ENCODE measurements around the gene CLEC4E.

Gene CLEC4E

DNA sequence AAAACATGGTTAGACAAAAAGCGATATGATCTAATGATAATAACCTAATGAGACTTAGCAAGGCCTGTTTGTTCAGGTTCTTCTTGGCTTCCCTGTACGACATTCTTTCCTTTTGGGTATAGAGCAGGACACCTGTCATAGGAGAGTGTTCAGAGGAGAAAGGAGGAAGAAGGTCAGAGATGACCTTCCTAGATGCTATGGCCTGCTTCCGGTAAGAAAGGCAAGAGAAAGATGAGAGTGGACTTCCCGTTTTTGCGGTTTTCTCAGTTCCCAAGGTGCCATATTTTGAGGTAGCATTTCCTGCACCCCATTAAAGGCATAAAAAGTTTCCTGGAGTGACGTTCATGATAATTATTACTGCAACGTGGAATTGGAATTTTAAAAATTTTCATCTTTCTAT lies 8.7 kb downstream of the CLEC4E start:
- H3K27ac ChIP-seq (ENCODE audit: low read length), result no peak overlapping the region
- no peaks in the 10 kb centered on the region for H3K9me3 ChIP-seq (ENCODE audit: control insufficient read depth, low read depth, low read length)
- H3K27me3 ChIP-seq (ENCODE audit: control insufficient read depth, insufficient read depth, low read length), result no peaks in the 10 kb centered on the region

DNA sequence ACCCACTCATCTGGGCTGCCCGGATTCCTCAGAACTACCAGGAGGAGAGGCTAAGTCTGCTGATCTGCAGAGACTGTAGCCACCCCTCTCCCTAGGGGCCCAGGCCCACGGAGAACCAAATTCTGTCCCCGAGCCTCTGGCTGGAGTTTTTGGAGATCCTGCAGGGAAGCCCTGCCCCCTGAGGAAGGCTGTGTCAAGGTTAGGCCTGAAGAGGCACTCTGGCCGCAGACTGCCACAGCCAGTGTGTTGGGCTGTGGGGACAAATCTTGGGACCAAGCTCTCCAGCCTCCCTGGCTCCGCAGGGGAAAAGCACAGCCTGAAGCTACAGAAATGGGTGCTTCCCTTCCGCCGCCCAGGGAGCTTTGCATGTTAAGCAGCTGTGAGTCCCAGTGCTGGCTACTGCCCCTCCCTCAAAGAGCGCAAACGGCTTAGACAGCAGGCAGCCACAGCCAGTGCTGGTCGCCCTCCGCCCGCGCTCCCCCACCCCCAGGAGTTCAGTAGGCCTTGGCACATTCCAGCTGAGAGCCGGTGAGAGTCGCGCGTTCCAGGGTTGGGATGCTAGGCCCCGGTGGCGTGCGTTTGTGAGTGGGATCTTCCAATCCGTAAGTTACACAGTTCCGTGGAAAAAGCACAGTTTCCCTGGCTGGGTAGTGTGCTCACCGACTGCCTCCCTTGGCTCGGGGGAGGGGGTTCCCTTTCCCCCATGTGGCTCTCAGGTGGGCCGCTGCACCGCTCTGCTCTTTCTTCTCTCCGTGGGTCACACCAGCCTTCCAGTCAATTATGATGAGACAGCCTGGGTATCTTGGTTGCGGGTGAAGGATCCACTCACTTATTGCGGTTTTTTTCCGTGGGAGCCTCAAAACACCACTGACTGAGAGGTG lies 13.2 kb downstream of the CLEC4E start:
- H3K27me3 ChIP-seq (ENCODE audit: control insufficient read depth, insufficient read depth, low read length), result no peaks in the 10 kb centered on the region
- H3K4me3 ChIP-seq (ENCODE audit: low read length), result no peak overlapping the region
- H3K9me3 ChIP-seq (ENCODE audit: control insufficient read depth, low read depth, low read length), result no peaks in the 10 kb centered on the region
- no peaks in the 10 kb centered on the region for H3K36me3 ChIP-seq (ENCODE audit: control insufficient read depth, low read depth, low read length)
- no peak overlapping the region for H3K9ac ChIP-seq (ENCODE audit: low read length)
- H3K27ac ChIP-seq (ENCODE audit: low read length), result no peak overlapping the region
- H3K4me1 ChIP-seq (ENCODE audit: control insufficient read depth, low read depth, low read length), result peaks cover 4% of the 10 kb centered on the region

More for the DNA sequence above, 8.7 kb downstream of the CLEC4E start:
- no peak overlapping the region for H3K4me3 ChIP-seq (ENCODE audit: low read length)
- H3K4me1 ChIP-seq (ENCODE audit: control insufficient read depth, low read depth, low read length), result peaks cover 4% of the 10 kb centered on the region
- no peak overlapping the region for H3K9ac ChIP-seq (ENCODE audit: low read length)
- H3K36me3 ChIP-seq (ENCODE audit: control insufficient read depth, low read depth, low read length), result no peaks in the 10 kb centered on the region

GRCh38 chr12:8519171-8519570 lies 21.5 kb downstream of the CLEC4E start:
- H3K9me3 ChIP-seq (ENCODE audit: control insufficient read depth, low read depth, low read length), result no peaks in the 10 kb centered on the region
- no peaks in the 10 kb centered on the region for H3K27me3 ChIP-seq (ENCODE audit: control insufficient read depth, insufficient read depth, low read length)
- H3K4me1 ChIP-seq (ENCODE audit: control insufficient read depth, low read depth, low read length), result no peaks in the 10 kb centered on the region
- no peaks in the 10 kb centered on the region for H3K36me3 ChIP-seq (ENCODE audit: control insufficient read depth, low read depth, low read length)
- no peak overlapping the region for H3K9ac ChIP-seq (ENCODE audit: low read length)
- H3K4me3 ChIP-seq (ENCODE audit: low read length), result no peak overlapping the region
- H3K27ac ChIP-seq (ENCODE audit: low read length), result no peak overlapping the region

DNA sequence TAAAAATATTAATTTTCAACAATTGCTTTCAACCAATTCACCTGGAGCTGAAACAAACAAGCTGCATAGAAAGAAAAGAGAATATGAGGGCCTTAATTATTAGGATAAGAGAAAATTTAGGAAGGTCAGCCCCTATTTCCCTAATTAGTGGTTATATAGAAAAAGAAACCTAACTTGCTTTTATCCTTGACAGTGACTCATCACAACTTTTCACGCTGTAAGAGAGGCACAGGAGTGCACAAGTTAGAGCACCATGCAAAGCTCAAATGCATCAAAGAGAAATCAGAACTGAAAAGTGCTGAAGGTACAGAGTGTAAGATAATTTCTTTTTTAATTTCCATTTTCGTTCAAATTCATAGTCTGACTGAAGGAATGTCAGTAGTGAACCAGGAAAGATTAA lies 22.7 kb downstream of the CLEC4E start:
- H3K36me3 ChIP-seq (ENCODE audit: control insufficient read depth, low read depth, low read length), result no peaks in the 10 kb centered on the region
- H3K27me3 ChIP-seq (ENCODE audit: control insufficient read depth, insufficient read depth, low read length), result no peaks in the 10 kb centered on the region
- H3K4me1 ChIP-seq (ENCODE audit: control insufficient read depth, low read depth, low read length), result no peaks in the 10 kb centered on the region
- no peak overlapping the region for H3K27ac ChIP-seq (ENCODE audit: low read length)
- H3K4me3 ChIP-seq (ENCODE audit: low read length), result no peak overlapping the region
- no peak overlapping the region for H3K9ac ChIP-seq (ENCODE audit: low read length)
- H3K9me3 ChIP-seq (ENCODE audit: control insufficient read depth, low read depth, low read length), result no peaks in the 10 kb centered on the region

GRCh38 chr12:8513256-8513655 lies 27.4 kb downstream of the CLEC4E start, which contains the start of gene CLEC4D:
TSS of gene CLEC4D (plus strand) at chr12:8513503. CDS start at chr12:8513733, 230 bp downstream.
- Histone ChIP-seq H3K27me3 (ENCODE audit: control insufficient read depth, insufficient read depth, low read length) (no peaks in the 10 kb centered on the region), H3K4me1 (ENCODE audit: control insufficient read depth, low read depth, low read length) (peaks cover 8% of the 10 kb centered on the region), H3K9me3 (ENCODE audit: control insufficient read depth, low read depth, low read length) (no peaks in the 10 kb centered on the region), H3K36me3 (ENCODE audit: control insufficient read depth, low read depth, low read length) (no peaks in the 10 kb centered on the region), H3K9ac (ENCODE audit: low read length) (no peak within 1 kb of the TSS), H3K27ac (ENCODE audit: low read length) (no peak within 1 kb of the TSS), H3K4me3 (ENCODE audit: low read length) (no peak within 1 kb of the TSS)

GRCh38 chr12:8508910-8509841 lies 31.5 kb downstream of the CLEC4E start:
- Histone ChIP-seq H3K9ac (ENCODE audit: low read length) (no peak overlapping the region), H3K27ac (ENCODE audit: low read length) (no peak overlapping the region), H3K4me3 (ENCODE audit: low read length) (no peak overlapping the region), H3K4me1 (ENCODE audit: control insufficient read depth, low read depth, low read length) (peaks cover 13% of the 10 kb centered on the region), H3K36me3 (ENCODE audit: control insufficient read depth, low read depth, low read length) (no peaks in the 10 kb centered on the region), H3K27me3 (ENCODE audit: control insufficient read depth, insufficient read depth, low read length) (no peaks in the 10 kb centered on the region), H3K9me3 (ENCODE audit: control insufficient read depth, low read depth, low read length) (no peaks in the 10 kb centered on the region)

- peaks cover 13% of the 10 kb centered on the region for H3K4me1 ChIP-seq (ENCODE audit: control insufficient read depth, low read depth, low read length)
- H3K27ac ChIP-seq (ENCODE audit: low read length), result no peak overlapping the region
- H3K9ac ChIP-seq (ENCODE audit: low read length), result no peak overlapping the region
- no peaks in the 10 kb centered on the region for H3K9me3 ChIP-seq (ENCODE audit: control insufficient read depth, low read depth, low read length)
- no peaks in the 10 kb centered on the region for H3K27me3 ChIP-seq (ENCODE audit: control insufficient read depth, insufficient read depth, low read length)
- no peak overlapping the region for H3K4me3 ChIP-seq (ENCODE audit: low read length)
- H3K36me3 ChIP-seq (ENCODE audit: control insufficient read depth, low read depth, low read length), result no peaks in the 10 kb centered on the region
Measured at GRCh38 chr12:8508223-8508622, 32.5 kb downstream of the CLEC4E start.

DNA sequence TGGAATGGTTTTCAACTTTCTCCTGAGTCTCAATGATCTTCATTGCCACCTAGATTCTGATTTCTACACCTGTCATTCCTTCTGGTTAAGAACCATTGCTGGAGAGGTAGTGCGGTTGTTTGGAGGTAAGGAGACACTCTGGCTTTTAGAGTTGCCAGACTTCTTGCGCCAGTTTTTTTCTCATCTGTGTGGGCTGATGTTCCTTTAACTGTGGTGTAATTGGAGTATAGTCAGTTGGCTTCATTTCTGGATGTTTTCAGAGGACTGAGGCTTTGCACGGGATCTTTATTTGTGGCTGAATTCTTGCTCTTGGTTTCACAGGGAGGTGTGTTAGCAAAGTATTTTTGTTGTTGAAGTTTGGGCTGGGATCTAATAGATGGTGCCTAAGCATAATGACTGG lies 33.1 kb downstream of the CLEC4E start:
- Histone ChIP-seq H3K9me3 (ENCODE audit: control insufficient read depth, low read depth, low read length) (no peaks in the 10 kb centered on the region), H3K27me3 (ENCODE audit: control insufficient read depth, insufficient read depth, low read length) (no peaks in the 10 kb centered on the region), H3K36me3 (ENCODE audit: control insufficient read depth, low read depth, low read length) (no peaks in the 10 kb centered on the region), H3K27ac (ENCODE audit: low read length) (no peak overlapping the region), H3K4me3 (ENCODE audit: low read length) (no peak overlapping the region), H3K9ac (ENCODE audit: low read length) (no peak overlapping the region), H3K4me1 (ENCODE audit: control insufficient read depth, low read depth, low read length) (peaks cover 13% of the 10 kb centered on the region)

DNA sequence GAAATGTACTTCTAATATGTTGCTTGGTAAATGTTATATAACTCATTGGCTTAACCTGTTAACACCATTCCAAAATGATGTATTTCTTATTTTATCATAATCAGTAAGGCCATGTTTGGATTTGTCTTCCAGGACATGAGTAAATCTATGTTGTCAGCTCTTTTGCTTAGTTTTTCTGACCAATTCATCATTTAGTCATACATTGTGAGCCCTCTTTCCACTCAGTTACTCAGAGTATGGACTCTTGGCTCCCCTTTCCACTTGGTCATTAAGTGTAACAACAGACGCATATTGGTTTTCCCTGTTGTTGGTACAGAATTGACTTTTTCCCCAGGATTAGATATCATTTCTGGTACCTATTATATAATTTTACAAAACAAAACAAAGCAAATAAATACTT lies 36.4 kb downstream of the CLEC4E start:
- Histone ChIP-seq H3K36me3 (ENCODE audit: control insufficient read depth, low read depth, low read length) (no peaks in the 10 kb centered on the region), H3K9me3 (ENCODE audit: control insufficient read depth, low read depth, low read length) (no peaks in the 10 kb centered on the region), H3K4me3 (ENCODE audit: low read length) (no peak overlapping the region), H3K27ac (ENCODE audit: low read length) (no peak overlapping the region), H3K27me3 (ENCODE audit: control insufficient read depth, insufficient read depth, low read length) (no peaks in the 10 kb centered on the region), H3K9ac (ENCODE audit: low read length) (no peak overlapping the region), H3K4me1 (ENCODE audit: control insufficient read depth, low read depth, low read length) (peaks cover 16% of the 10 kb centered on the region)

GRCh38 chr12:8501720-8502119 lies 39.0 kb downstream of the CLEC4E start:
- Histone ChIP-seq H3K9me3 (ENCODE audit: control insufficient read depth, low read depth, low read length) (no peaks in the 10 kb centered on the region), H3K27me3 (ENCODE audit: control insufficient read depth, insufficient read depth, low read length) (no peaks in the 10 kb centered on the region), H3K36me3 (ENCODE audit: control insufficient read depth, low read depth, low read length) (no peaks in the 10 kb centered on the region), H3K9ac (ENCODE audit: low read length) (no peak overlapping the region), H3K4me3 (ENCODE audit: low read length) (no peak overlapping the region), H3K4me1 (ENCODE audit: control insufficient read depth, low read depth, low read length) (peaks cover 8% of the 10 kb centered on the region), H3K27ac (ENCODE audit: low read length) (no peak overlapping the region)

- Histone ChIP-seq H3K4me1 (ENCODE audit: control insufficient read depth, low read depth, low read length) (peaks cover 16% of the 10 kb centered on the region), H3K9me3 (ENCODE audit: control insufficient read depth, low read depth, low read length) (no peaks in the 10 kb centered on the region), H3K9ac (ENCODE audit: low read length) (no peak overlapping the region), H3K27me3 (ENCODE audit: control insufficient read depth, insufficient read depth, low read length) (no peaks in the 10 kb centered on the region), H3K4me3 (ENCODE audit: low read length) (no peak overlapping the region), H3K36me3 (ENCODE audit: control insufficient read depth, low read depth, low read length) (no peaks in the 10 kb centered on the region), H3K27ac (ENCODE audit: low read length) (no peak overlapping the region)
Measured at GRCh38 chr12:8499616-8500015, 41.1 kb downstream of the CLEC4E start.

All from iPS-18a (cell line).